ENCODE measurements around the gene CCAR1.
"Not testable (repeated sequence)": the region's sequence is repeated elsewhere in the genome, so short reads cannot be mapped to it uniquely, and the experiment has no call there.

Gene CCAR1

GRCh38 chr10:68829952-68830351, 108.9 kb downstream of the CCAR1 start:
- no peak for DNase-seq

- no peak for DNase-seq
These were observed 111.0 kb downstream of the CCAR1 start for GRCh38 chr10:68831961-68832455.

DNA sequence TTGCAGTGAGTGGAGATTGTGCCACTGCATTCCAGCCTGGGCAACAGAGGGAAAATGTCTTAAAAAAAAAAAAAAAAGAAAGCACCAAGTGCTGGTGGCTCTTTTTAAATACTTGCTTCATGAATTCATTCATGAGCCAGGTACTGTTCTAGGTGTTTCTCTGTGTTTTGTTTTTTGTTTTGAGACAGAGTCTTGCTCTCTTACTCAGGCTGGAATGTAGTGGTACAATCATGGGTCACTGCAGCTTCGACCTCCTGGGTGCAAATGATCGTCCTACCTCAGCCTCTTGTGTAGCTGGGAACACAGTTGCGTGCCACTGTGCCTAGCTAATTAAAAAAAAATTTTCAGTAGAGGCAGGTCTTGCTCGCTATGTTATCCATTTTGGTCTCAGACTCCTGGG, 111.6 kb downstream of the CCAR1 start:
- no peak for DNase-seq

DNA sequence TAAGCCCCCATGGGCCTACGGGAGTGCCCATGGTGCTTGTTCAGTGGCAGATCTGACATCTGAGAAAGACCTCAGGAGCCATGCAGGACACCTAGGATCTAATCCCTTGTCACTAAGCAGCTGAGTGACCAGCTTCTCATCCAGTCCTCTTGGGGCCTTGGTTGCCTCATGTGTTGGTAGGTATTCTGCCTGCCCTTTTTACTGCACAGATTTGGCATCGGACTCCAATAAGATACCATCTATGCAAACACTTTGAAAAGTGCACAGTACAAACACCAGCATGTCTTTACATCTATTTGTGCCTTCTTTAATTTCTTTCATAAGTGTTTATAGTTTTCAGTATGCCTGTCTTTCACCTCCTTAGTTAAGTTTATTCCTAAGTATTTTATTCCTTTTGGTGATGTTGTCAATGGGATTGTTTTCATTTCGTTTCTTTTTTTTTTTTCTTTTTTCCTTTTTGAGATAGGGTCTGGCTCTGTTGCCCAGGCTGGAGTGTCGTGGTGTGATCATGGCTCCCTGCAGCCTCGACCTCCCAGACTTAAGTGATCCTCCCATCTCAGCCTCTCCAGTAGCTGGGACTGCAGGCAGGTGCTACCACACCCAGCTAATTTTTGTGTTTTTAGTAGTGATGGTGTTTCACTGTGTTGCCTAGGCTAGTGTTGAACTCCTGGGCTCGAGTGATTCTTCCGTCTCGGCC, 116.7 kb downstream of the CCAR1 start:
- DNase-seq = no peak

GRCh38 chr10:68840650-68841049, 119.6 kb downstream of the CCAR1 start:
- not testable (repeated sequence) for DNase-seq
